GM12801 (cell line): Measurements from ENCODE around the gene ZNF836.

ENCODE experiments used
- CTCF ChIP-seq: IDR thresholded peaks from one replicate; pipeline ENCODE4 v1.5.1; 2011; ENCODE audit warnings: control low read depth; ENCODE audit not compliant: insufficient read length; ENCODE audit errors: extremely low read depth

Gene ZNF836

GRCh38 chr19:52211926-52212571 is 40.6 kb upstream of the ZNF836 start:
- no peak for TF ChIP-seq CTCF

GRCh38 chr19:52211203-52211602 is 39.8 kb upstream of the ZNF836 start:
- no peak for TF ChIP-seq CTCF

GRCh38 chr19:52206481-52206880 is 35.1 kb upstream of the ZNF836 start:
- no peak for TF ChIP-seq CTCF

- TF ChIP-seq CTCF, result no peak
Observed at GRCh38 chr19:52200044-52200443, 28.6 kb upstream of the ZNF836 start.

GRCh38 chr19:52198678-52199077 is 27.3 kb upstream of the ZNF836 start:
- no peak for TF ChIP-seq CTCF

- TF ChIP-seq CTCF, result no peak
Observed at GRCh38 chr19:52197964-52198363, 26.5 kb upstream of the ZNF836 start.

- TF ChIP-seq CTCF, result no peak
Observed at GRCh38 chr19:52196256-52196967, 25.0 kb upstream of the ZNF836 start.
